Stimulated activated CD4-positive, alpha-beta T cell treated with anti-CD3 and anti-CD28 coated beads, Interleukin-4, amount 100 ng/mL, for 1 hour (primary cell): ENCODE measurements around the gene EPB41.
"Not testable (repeated sequence)": the region's sequence is repeated elsewhere in the genome, so short reads cannot be mapped to it uniquely, and the experiment has no call there.

Experiments used
- DNase-seq: peaks from one replicate; pipeline ENCODE4 v3.0.0-alpha.2; 2020

Gene EPB41

GRCh38 chr1:28983091-28983490 is 68.7 kb downstream of the EPB41 start:
- no peak for DNase-seq

DNA sequence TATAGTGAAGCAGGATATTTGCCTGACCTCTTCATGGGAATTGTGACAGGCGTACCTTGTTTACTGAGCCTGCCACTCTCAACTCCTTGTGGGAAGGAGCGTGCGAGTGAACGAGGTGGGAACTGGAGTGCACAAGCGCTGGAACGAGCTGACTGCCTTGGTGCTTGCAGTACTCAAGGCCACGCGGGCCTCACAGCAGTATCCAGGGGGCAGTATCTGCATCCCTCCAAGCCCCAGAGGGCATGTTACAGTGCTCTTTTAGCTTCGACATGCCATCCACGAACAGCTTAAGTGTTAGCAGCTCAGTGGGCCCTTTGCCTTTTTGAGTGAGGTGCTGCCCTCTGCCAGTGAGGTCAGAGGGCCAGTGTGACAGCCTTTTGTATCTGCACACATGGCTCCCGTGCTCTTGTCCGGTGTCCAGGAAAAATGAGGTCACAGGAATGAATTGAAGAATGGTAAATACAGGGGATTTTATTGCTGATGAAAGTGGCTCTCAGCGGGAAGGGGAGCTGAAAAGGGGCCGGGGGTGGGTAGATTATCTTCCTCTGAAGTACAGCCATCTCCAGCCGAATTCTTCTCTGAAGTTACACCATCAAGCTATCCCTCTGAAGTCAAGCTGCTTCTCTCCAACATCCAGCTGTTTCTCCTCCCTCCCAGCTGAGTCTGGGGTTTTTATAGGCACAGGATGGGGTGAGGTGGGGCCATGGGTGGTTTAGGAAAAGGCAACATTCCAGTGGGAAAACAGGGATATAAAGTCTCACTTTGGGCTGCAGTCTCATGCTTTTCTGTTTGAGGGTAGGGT is 69.3 kb downstream of the EPB41 start:
- DNase-seq: no peak

DNA sequence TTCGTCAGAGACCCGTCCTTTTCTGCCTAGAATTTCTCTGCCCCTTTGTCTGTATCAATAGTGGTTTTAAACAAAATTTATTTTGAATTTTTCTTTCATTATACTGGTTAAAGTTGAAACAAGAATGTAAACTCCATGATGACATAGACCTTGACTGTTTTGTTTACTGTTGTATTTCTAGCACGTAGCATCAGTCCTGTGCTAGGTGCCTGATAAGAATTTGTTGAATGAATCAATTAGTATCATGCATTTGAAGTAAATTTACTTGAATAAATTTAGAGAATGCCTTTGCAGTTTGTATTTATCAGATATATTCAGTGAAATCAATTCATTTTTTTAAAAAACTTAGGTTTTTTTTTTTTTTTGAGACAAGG is 69.9 kb downstream of the EPB41 start:
- DNase-seq: no peak

DNA sequence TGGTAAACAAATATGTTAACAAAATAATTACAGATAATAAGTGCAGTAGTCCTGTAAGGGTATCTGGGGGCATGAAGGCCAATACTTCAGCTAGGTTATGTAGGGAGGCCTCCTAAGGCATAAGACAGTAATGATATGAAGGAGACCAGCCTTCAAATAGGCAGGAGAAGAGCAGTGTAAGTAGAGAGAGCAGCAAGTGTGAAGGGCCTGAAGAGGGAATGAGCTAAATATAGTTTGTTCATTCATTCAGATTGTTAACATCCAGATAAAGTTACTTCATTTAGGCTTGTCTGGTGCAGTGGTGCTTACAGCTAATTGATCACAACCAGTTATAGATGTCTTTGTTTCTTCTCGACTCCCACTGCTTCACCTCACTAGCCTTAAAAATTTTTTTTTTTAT is 71.1 kb downstream of the EPB41 start:
- no peak for DNase-seq

DNA sequence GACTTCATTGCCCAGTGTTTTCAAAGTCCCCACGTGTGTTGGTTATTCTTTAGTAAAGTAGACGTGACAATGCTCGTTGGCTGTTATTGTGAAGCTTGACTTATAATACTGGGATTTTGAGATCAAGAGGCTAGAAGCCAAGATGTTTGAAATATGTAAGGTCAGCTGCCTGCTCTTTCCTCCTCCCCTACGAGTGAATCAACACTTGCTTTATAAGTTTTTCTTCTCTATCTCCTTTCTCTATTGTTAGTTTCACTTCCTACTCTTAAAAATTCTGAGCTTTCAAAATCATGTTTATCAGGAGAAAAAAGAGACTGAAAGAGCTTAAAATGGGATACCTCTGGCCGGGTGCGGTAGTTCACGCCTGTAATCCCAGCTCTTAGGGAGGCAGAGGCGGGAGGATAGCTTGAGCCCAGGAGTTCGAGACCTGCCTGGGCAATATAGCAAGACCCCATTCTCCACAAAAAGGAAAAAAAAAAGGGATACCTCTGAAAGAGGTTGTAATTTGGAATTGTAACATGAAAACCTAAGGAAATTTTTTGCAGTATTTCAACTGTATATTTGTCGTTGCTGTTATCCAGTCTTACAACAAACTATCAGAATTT is 72.0 kb downstream of the EPB41 start:
- DNase-seq: no peak

- DNase-seq: no peak
Measured at GRCh38 chr1:29002792-29003191, 88.4 kb downstream of the EPB41 start.

DNA sequence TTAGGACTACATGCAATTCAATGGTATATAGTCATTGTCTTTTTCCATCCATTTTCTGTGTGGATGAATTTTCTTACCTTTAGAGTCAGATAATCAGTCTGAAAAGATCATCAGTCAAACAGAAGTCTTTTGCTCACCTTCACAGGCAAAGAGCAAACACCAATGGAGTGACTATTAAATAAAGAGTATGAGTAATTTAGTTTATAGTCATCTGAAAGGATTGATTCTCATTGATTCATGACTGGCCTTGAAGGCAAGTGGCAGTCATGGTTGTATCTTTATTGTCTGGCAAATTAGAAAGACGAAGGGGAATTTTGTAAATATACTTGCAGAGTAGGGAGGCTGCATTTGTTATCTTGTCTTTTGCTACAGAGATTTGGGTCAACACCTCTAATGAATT is 89.9 kb downstream of the EPB41 start:
- DNase-seq: no peak

- no peak for DNase-seq
Measured at GRCh38 chr1:29004798-29005197, 90.4 kb downstream of the EPB41 start.

DNA sequence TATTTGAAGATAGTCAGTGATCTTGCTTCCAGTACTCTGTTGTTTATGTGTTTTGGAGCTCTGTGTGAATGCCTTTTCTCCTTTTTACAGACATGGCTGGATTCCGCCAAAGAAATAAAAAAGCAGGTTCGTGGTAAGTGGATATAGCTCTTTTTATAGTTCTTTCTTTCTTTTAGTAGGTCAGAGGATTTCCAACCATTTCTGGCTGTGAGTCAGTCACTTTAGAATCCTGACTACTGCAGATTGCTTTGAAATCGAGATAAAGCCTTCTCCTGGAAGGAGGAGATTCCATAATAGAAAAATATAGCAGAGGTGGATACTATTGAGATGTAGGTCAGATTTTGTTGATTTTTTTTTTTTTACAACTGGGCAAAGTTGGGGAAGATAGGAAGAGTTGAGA is 97.4 kb downstream of the EPB41 start:
- DNase-seq: no peak

- DNase-seq: no peak
Measured at GRCh38 chr1:29017235-29017634, 102.9 kb downstream of the EPB41 start.

- DNase-seq: no peak
Measured at GRCh38 chr1:29017975-29018712, 103.8 kb downstream of the EPB41 start.

DNA sequence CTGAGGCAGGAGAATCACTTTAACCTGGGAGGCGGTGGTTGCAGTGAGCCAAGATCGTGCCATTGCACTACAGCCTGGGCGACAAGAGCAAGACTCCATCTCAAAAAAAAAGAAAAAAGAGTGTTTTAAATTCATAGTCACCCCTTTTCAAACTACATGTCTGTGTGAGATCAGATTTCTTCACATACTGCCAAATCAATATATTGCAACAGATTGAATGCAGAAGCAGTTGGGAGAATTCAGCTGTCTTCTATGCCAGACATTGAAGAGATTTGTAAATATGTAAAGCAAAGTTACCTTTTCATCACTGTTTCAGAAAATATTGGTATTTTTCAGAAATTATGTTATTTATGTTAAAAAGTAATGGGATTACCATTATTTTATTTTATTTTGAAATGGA is 108.3 kb downstream of the EPB41 start:
- no peak for DNase-seq

GRCh38 chr1:29029667-29030066 is 115.3 kb downstream of the EPB41 start:
- no peak for DNase-seq

GRCh38 chr1:29032841-29033240 is 118.5 kb downstream of the EPB41 start:
- DNase-seq: no peak

- DNase-seq: no peak
Measured at GRCh38 chr1:29033829-29034466, 119.6 kb downstream of the EPB41 start.

DNA sequence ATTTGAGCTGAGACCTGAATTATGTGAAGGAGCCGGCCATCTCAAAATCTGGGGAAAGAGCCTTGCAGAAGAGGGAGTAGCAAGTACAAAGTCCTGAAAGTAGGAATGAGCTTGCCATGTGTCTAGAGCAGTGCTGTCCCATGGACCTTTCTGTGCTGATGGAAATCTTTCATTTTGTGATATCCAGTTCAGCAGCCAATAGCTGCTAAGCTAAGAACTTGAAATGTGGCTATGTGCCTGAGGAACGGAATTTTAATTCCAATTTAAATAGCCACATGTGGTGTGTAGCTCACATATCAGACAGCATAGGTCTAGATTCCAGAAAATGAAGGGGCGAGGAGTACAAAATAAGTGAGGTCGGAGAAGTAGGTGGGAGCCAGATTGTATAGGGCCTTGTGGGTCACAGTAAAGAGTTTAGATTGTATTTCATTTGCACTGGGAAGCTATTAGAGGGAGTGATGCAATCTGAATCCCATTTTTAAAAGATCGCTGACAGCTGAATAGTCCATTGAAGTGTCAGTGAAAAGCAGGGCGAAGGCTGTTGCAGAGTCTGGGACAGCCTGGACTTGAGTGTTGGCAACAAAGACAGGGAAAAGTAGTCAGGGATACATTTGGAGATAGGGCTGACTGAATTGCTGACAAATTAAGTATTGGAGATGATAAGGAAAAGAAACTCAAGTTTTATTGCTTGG is 129.1 kb downstream of the EPB41 start:
- no peak for DNase-seq

GRCh38 chr1:29044010-29044409 is 129.6 kb downstream of the EPB41 start:
- DNase-seq: no peak

- DNase-seq: not testable (repeated sequence)
Measured at GRCh38 chr1:29045663-29046062, 131.3 kb downstream of the EPB41 start.

DNA sequence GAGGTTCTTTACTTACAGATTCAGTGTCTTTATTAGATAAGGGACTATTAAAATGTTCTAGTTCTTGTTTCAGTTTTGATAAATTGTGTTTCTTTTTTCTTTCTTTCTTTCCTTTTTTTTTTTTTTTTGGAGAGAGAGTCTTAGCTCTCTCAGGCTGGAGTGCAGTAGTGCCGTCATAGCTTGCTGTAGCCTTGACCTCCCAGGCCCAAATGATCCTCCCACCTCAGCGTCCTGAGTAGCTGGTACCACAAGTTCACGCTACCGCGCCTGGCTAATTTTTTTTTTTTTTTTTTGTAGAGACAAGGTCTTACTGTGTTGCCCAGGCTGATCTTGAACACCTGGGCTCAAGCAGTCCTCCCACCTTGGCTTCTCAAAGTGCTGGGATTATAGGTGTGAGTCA is 132.8 kb downstream of the EPB41 start:
- no peak for DNase-seq

DNA sequence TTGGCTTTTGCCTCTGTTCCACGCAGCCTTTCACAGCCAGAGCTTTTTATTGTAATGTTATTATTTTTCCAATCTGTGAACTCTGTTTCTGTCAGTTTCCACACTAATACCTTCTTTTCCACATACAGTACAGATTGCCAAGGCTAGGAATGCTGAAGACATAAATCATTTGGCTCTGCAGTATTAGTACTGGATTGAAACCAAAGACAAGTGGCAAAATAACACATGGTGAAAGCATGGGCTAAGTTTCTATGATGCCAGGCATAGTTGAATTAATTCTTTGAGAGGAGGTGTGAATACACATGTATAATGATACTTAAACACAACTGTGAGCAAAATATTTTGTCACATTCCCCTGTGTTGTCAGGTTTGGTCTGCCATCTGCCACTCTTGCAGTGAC is 135.8 kb downstream of the EPB41 start:
- no peak for DNase-seq

DNA sequence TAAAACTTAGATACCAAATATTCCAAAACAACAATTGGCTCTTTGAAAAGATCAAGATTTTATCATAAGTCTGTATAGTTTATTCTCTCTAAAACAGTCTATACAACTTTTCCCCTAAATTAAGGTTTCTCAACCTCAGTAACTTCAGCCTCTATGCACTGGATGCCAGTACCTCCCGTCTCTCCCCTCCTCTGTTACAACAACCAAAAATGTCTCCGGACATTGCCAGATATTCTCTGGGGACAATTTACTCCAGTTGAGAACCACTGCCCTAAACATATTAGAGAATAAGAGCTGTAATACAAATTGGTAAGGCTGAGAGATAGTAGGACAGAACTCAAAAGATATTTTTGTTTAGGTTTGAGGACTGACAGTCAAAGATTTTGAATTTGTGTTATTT is 137.7 kb downstream of the EPB41 start:
- DNase-seq: no peak

- DNase-seq: no peak
Measured at GRCh38 chr1:29052941-29053340, 138.6 kb downstream of the EPB41 start.

GRCh38 chr1:29055160-29055559 is 140.8 kb downstream of the EPB41 start:
- no peak for DNase-seq
